DOHH2 (cell line): ENCODE data around the gene XPO6.

Experiments used
- H3F3A ChIP-seq: fragments of 200-600 bp; sonication (generic), shearing (Covaris generic); 2 replicates; pipeline ENCODE4 v1.6.0; 2016; ENCODE audit warnings: antibody characterized with exemption, mild to moderate bottlenecking; ENCODE audit not compliant: control insufficient read depth, insufficient read depth
- H3K27ac ChIP-seq: fragments of 200-600 bp; sonication (generic); 2 replicates; pipeline ENCODE4 v1.5.1; 2014; ENCODE audit warnings: low read depth, mild to moderate bottlenecking, low read length, moderate library complexity
- H3K27me3 ChIP-seq: fragments of 200-600 bp; sonication (generic); 2 replicates; pipeline ENCODE4 v1.6.1; 2014; ENCODE audit warnings: mild to moderate bottlenecking, low read length, mixed read lengths; ENCODE audit not compliant: control insufficient read depth
- H3K36me3 ChIP-seq: fragments of 200-600 bp; sonication (generic); 2 replicates; pipeline ENCODE4 v1.6.1; 2014; ENCODE audit warnings: mild to moderate bottlenecking, low read length, moderate library complexity, mixed read lengths; ENCODE audit not compliant: control insufficient read depth
- H3K4me1 ChIP-seq: fragments of 200-600 bp; sonication (generic); 2 replicates; pipeline ENCODE4 v1.6.1; 2014; ENCODE audit warnings: mild to moderate bottlenecking, low read length, mixed read lengths; ENCODE audit not compliant: control insufficient read depth
- H3K4me2 ChIP-seq: fragments of 200-600 bp; sonication (generic); 2 replicates; pipeline ENCODE4 v1.6.0; 2014; ENCODE audit warnings: mild to moderate bottlenecking, low read length, moderate library complexity
- H3K4me3 ChIP-seq: fragments of 200-600 bp; sonication (generic); 2 replicates; pipeline ENCODE4 v1.5.1; 2014; ENCODE audit warnings: mild to moderate bottlenecking, low read length, mixed read lengths
- H3K79me2 ChIP-seq: fragments of 200-600 bp; sonication (generic); 2 replicates; pipeline ENCODE4 v1.6.1; 2014; ENCODE audit warnings: mild to moderate bottlenecking, low read length, mixed read lengths; ENCODE audit not compliant: control insufficient read depth
- H3K9me2 ChIP-seq: fragments of 200-600 bp; sonication (generic); replicated peaks from 2 replicates; pipeline ENCODE4 v1.6.1; 2014; ENCODE audit warnings: mild to moderate bottlenecking, low read length, mixed read lengths; ENCODE audit not compliant: control insufficient read depth
- H3K9me3 ChIP-seq: fragments of 200-600 bp; sonication (generic); 2 replicates; pipeline ENCODE4 v1.6.1; 2014; ENCODE audit warnings: antibody characterized with exemption, low read length, mixed read lengths; ENCODE audit not compliant: control insufficient read depth, insufficient read depth
- H4K20me1 ChIP-seq: fragments of 200-600 bp; sonication (generic); 2 replicates; pipeline ENCODE4 v1.6.0; 2014; ENCODE audit warnings: low read depth, mild to moderate bottlenecking, antibody characterized with exemption, low read length, moderate library complexity; ENCODE audit not compliant: control insufficient read depth, insufficient read depth
- EZH2phosphoT487 ChIP-seq: fragments of 200-600 bp; sonication (generic); IDR thresholded peaks from 2 replicates; pipeline ENCODE4 v1.6.1; 2017; ENCODE audit warnings: borderline replicate concordance, mild to moderate bottlenecking, antibody characterized with exemption, low read length, moderate library complexity, mixed read lengths
- TF ChIP-seq, protein P1 (sequence below): fragments of 200-600 bp; sonication (generic); IDR thresholded peaks from one replicate; pipeline ENCODE4 v1.5.1; 2014; ENCODE audit warnings: antibody characterized with exemption, mild to moderate bottlenecking, low read depth, low read length; ENCODE audit not compliant: poor library complexity, severe bottlenecking

Gene XPO6

DNA sequence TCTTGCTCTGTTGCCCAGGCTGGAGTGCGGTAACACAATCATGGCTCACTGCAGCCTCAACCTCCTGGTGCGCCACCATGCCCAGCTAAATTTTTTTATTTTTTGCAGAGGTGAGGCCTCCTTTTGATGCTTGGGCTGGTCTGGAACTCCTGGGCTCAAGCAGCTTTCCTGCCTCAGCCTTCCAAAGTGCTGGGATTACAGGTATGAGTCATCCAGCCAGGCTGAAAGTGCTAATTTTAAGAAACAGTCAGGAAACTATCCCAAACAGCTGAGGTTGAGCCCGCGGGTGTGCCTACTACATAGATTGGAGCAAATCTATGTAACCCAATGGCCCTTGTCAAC, 738 bp upstream of the XPO6 start:
- Histone ChIP-seq H3K4me3 (peak overlapping the region; percentile 69), H3K27ac (no peak overlapping the region), H3K36me3 (peaks cover 37% of the 10 kb centered on the region), H3K9me3 (no peaks in the 10 kb centered on the region), H3F3A (no peaks in the 10 kb centered on the region), H3K4me1 (peaks cover 45% of the 10 kb centered on the region), H4K20me1 (peaks cover 16% of the 10 kb centered on the region; the same call in 1 of the 2 replicates), H3K79me2 (peaks cover 42% of the 10 kb centered on the region), H3K4me2 (peak overlapping the region; percentile 67), H3K9me2 (no peaks in the 10 kb centered on the region), H3K27me3 (no peaks in the 10 kb centered on the region)
- TF ChIP-seq, protein P1, sequence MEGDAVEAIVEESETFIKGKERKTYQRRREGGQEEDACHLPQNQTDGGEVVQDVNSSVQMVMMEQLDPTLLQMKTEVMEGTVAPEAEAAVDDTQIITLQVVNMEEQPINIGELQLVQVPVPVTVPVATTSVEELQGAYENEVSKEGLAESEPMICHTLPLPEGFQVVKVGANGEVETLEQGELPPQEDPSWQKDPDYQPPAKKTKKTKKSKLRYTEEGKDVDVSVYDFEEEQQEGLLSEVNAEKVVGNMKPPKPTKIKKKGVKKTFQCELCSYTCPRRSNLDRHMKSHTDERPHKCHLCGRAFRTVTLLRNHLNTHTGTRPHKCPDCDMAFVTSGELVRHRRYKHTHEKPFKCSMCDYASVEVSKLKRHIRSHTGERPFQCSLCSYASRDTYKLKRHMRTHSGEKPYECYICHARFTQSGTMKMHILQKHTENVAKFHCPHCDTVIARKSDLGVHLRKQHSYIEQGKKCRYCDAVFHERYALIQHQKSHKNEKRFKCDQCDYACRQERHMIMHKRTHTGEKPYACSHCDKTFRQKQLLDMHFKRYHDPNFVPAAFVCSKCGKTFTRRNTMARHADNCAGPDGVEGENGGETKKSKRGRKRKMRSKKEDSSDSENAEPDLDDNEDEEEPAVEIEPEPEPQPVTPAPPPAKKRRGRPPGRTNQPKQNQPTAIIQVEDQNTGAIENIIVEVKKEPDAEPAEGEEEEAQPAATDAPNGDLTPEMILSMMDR = no peak
- TF ChIP-seq EZH2phosphoT487 = no peak

DNA sequence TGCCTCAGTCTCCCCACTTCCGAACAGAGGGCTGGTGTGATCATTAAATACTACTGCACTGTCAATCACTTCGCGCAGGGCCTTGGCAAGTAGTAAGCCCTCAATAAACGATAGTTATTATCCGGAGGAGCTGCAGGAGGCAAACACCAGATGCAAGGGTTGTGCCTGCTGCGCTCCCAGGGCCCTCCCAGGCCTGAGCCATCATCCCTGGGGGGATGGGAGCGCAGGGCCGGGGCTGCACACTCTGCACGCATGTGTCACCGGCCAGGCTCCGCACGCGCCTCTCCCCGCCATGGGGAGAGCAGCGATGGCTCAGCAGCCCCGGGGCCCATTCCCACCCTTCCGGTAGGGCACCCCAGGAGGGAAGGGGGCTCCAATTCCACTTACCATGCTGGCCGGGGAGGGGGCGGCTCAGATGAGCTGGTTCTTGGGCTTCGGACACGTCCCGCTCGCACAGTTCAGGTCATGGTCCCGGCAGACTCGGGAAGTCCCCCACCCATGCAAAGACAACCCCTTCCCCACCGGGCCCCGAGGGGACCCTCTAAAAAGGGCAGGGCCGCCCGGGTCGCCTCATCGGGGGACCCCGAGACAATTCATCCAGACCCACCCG, 681 bp downstream of the XPO6 start:
- H3F3A ChIP-seq = no peaks in the 10 kb centered on the region

DNA sequence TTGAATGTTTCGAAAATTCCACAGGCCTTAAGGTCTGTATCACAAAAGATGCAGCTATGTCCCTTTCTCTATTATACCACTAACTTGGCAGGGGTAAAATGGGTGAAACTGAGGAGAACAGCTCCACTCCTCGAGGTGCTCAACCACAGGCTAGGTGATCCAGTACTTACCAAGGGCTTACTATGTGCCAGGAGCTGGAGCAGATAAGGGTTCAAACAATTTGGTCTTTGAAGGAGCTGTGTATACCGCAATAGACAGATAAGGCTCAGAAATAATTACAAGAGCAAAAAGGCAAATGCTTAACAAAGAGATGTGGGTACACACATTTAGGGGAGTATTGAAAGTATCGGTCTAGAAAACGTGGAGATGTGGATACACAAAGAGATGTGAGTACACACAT, 1.5 kb downstream of the XPO6 start:
- Histone ChIP-seq H4K20me1 (peaks cover 16% of the 10 kb centered on the region; the same call in 1 of the 2 replicates), H3K9me3 (no peaks in the 10 kb centered on the region), H3K27ac (no peak overlapping the region), H3K9me2 (no peaks in the 10 kb centered on the region), H3K4me3 (peak overlapping the region; percentile 93), H3K79me2 (peaks cover 64% of the 10 kb centered on the region), H3K36me3 (peaks cover 54% of the 10 kb centered on the region), H3K27me3 (no peaks in the 10 kb centered on the region), H3F3A (no peaks in the 10 kb centered on the region), H3K4me1 (peaks cover 48% of the 10 kb centered on the region), H3K4me2 (peak overlapping the region; percentile 93)
- no peak for TF ChIP-seq EZH2phosphoT487
- TF ChIP-seq, protein P1 = no peak

More for the DNA sequence above, 681 bp downstream of the XPO6 start:
- Histone ChIP-seq H3K79me2 (peaks cover 56% of the 10 kb centered on the region), H3K4me3 (peak overlapping the region; percentile 93), H3K9me3 (no peaks in the 10 kb centered on the region), H3K36me3 (peaks cover 48% of the 10 kb centered on the region), H3K4me1 (peaks cover 48% of the 10 kb centered on the region), H4K20me1 (peaks cover 16% of the 10 kb centered on the region; the same call in 1 of the 2 replicates), H3K4me2 (peak overlapping the region; percentile 93), H3K9me2 (no peaks in the 10 kb centered on the region), H3K27me3 (no peaks in the 10 kb centered on the region), H3K27ac (peak overlapping the region; percentile 49)
- no peak for TF ChIP-seq EZH2phosphoT487
- TF ChIP-seq, protein P1 = no peak
